ENCODE results near the gene ATF4. TPM values are rescaled to one million over a fixed set of nuclear protein-coding genes. Genes with fewer than 3 reads are reported as not detected.

The ATF4 gene
- total and polyA plus RNA-seq, 12 donors: 207 to 1,513 (median 346) TPM

DNA sequence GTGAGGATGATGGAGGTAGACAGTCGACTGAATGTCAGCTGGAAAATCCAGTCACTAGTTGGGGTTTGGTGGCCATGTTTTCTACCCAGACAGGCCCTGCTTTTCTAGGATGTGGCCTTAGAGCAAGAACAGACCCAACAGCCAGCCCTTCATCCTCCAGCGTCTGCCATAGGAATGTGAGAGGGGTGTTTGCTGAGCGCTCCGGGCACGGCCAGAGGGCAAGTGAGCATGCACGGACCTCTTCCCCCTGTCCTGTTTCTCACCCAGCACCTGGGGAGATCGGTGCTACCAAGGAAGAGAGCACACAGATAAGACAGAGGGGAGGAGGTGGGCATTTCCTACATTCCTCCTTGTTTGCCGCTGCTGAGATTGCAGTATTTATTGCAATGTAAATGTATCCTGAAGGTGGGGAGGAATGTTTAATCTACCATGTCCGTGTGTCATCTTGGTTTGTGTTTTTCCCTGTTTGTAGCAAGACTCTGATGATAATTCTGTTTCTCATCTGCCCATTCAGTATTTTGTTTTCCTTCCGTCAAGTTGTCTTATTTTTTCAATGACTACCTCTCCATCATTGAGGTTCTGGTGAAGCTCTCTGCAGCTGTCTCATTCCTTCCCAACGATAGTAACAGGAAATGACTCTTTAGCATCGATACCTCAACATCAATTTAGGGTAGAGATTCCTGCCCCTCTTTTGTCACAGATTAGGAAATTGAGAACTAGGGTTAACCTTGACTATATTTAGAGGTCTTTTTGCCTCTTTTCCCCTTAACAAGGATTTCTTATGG is 4.9 kb upstream of the ATF4 start:
- Histone ChIP-seq H3K4me3 (no peak overlapping the region), H3K36me3 (replicated peaks in 1 of 2) (peaks cover 0 to 52% of the 10 kb centered on the region in 2 donors), H3K4me1 (replicated peaks in 1 of 2) (peaks cover 0 to 12% of the 10 kb centered on the region in 2 donors), H3K27ac (no peak overlapping the region), H3K9me3 (replicated peaks in 1 of 3) (no peaks in the 10 kb centered on the region), H3K27me3 (no peaks in the 10 kb centered on the region)
- 82 to 93% (median 90%) methylated on average over 8 to 12 of the region's 12 CpGs for WGBS, 4 donors
- no peak for TF ChIP-seq CTCF (IDR thresholded peaks at IDR 0.05)
- TF ChIP-seq POLR2A (IDR thresholded peaks at IDR 0.05): no peak
- peak in 1 of 7 donors; percentile 13 for DNase-seq
- intact Hi-C loops (cut with DNase I): loop anchor here in 1 of 2 donors (10.0 kb wide), 1 partner anchor 171 kb away; the partner anchor contains the start of gene SYNGR1

DNA sequence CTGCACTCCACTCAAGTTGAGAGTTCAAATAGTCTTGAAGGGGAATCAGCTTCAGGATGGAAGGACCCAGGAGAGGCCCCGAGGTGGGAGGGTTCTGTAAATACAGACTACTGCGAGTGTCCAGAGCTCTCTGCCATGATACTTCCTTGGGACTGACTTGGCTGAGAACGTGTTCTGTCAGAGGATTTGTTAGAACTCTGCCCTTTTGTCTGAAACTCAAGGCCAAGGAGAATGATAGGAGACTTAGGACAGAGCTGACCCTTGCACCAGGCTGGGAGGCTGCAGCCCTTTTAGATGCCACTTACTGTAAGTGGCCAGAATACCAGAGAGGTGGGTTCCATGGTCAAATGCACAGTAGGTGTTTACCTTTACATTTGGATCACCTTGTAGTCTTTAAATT is 2.9 kb upstream of the ATF4 start:
- no peak for DNase-seq
- Histone ChIP-seq H3K4me1 (replicated peaks in 1 of 2) (peaks cover 12 to 22% of the 10 kb centered on the region in 2 donors), H3K36me3 (replicated peaks in 1 of 2) (peaks cover 0 to 47% of the 10 kb centered on the region in 2 donors), H3K4me3 (no peak overlapping the region), H3K27me3 (no peaks in the 10 kb centered on the region), H3K27ac (no peak overlapping the region), H3K9me3 (replicated peaks in 1 of 3) (no peaks in the 10 kb centered on the region)
- intact Hi-C loops (cut with DNase I): loop anchor here in 1 of 2 donors (10.0 kb wide), 1 partner anchor 173 kb away; the partner anchor contains the start of gene SYNGR1
- WGBS, 4 donors: 65 to 82% (median 79%) methylated on average over 3 of the region's 3 CpGs
- TF ChIP-seq POLR2A (IDR thresholded peaks at IDR 0.05): no peak

- Histone ChIP-seq H3K36me3 (replicated peaks in 1 of 2) (peaks cover 0 to 47% of the 10 kb centered on the region in 2 donors), H3K27me3 (no peaks in the 10 kb centered on the region), H3K27ac (peak overlapping the region in 2 of 5 donors; percentile 98 to 99), H3K9me3 (replicated peaks in 1 of 3) (no peaks in the 10 kb centered on the region), H3K4me3 (no peak overlapping the region), H3K4me1 (replicated peaks in 1 of 2) (peaks cover 20 to 30% of the 10 kb centered on the region in 2 donors)
- WGBS, 4 donors: 56 to 63% (median 60%) methylated on average over 5 of the region's 5 CpGs
- peak in 1 of 7 donors; percentile 11 for DNase-seq
- TF ChIP-seq CTCF (IDR thresholded peaks at IDR 0.05) (no peak), POLR2A (IDR thresholded peaks at IDR 0.05) (no peak)
- intact Hi-C loops (cut with DNase I): loop anchor here in 1 of 2 donors (2.0 to 10.0 kb wide), 2 partner anchors 15 to 173 kb away; partner anchors contain the start of genes MIEF1 and SYNGR1
These were observed 2.1 kb upstream of the ATF4 start for GRCh38 chr22:39518144-39518786.

DNA sequence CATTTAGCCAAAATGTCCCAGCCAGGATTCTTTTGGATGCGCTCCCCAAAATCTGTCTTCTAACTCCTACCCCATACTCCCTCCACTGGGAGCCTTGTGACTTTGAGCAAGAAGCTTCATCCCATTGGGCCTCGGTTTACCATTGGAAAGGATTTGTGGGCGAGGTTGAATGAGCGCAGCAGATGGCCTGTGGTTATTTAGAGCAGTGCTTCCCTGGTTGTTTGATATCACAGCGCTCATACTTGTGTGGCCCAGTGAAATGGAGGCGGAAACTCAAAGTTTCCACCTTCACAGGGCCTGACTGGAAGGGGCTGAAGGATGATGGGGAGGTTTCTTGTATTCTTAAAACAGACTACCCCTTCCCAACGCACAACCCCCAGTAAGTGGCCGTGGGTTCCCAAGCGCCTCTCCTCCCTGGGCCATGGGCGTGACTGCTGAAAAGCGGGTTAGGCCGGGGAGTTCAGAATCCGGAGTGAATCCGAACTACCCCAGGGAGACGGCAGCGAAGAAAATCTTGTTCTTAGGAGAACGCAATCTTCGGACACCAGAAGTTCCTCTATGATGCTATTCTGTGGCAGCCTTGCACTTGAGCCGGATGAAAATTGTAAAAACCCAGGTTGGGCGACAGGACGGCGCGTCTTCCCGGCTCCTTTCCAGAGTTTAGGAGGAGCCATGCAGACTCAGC is 1.2 kb upstream of the ATF4 start:
- intact Hi-C loops (cut with DNase I): loop anchor here in 1 of 2 donors (2.0 to 10.0 kb wide), 2 partner anchors 16 to 174 kb away; partner anchors contain the start of genes MIEF1 and SYNGR1
- no peaks in the 10 kb centered on the region for H3K9me3 ChIP-seq (replicated peaks in 1 of 3)
- H3K4me1 ChIP-seq (replicated peaks in 1 of 2): peaks cover 26 to 38% of the 10 kb centered on the region in 2 donors
- peak overlapping the region; percentile 60 to 98 (median 78) for H3K4me3 ChIP-seq
- H3K36me3 ChIP-seq (replicated peaks in 1 of 2): peaks cover 0 to 45% of the 10 kb centered on the region in 2 donors
- no peak for TF ChIP-seq CTCF (IDR thresholded peaks at IDR 0.05)
- no peak for TF ChIP-seq POLR2A (IDR thresholded peaks at IDR 0.05)
- 12 to 23% (median 16%) methylated on average over 13 to 24 of the region's 24 CpGs for WGBS, 4 donors
- H3K27ac ChIP-seq: peak overlapping the region; percentile 77 to 99 (median 96)
- DNase-seq: peak in 2 of 7 donors; percentile 51 to 70
- H3K27me3 ChIP-seq: no peaks in the 10 kb centered on the region
